ENCODE measurements around the gene SPDYC. TPM values are rescaled to one million over a fixed set of nuclear protein-coding genes. Genes with fewer than 3 reads are reported as not detected.
A peak's percentile ranks its signal among the peaks of the same experiment; 100 is the strongest.

The SPDYC gene
- total RNA-seq, 1 donor from 2014 or later = not detected

DNA sequence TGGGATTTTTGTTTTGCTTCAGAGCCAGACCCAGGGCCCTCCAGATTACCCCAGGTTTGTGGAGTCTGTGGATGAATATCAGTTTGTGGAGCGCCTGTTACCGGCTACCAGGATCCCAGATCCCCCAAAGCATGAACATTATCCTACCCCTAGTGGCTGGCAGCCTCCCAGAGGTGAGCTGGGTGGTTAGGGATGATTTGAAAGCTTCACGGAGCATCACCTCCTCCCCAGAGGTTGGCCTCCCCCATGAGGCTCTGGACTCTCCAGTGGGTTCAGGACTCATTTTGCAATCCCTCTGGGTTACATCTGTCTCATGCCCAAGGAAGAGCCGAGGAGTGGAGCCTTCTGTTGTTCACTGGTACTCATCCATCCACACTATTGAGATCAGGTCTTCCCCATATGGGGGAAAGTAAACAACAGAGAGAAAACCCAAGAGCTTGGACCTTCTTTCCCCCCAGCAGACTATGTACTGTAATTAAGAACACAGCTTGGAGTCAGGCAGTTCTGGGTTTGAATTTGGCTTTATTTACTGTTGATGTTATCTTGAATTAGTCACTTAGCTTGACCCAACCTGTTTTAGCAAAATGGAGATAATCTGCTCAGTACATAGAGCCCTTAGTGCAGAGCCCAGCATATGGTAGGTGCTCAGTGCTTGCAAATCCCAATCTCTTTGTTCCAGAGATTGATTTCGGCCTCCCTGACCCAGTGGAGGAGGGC lies 45.4 kb upstream of the SPDYC start:
- peak overlapping the region; percentile 52 for H3K27ac Mint-ChIP-seq (ENCODE audit: unreplicated experiment)
- DNase-seq (ENCODE audit: extremely low spot score, unreplicated experiment) = no peak
- H3K4me3 Mint-ChIP-seq (ENCODE audit: unreplicated experiment) = peak overlapping the region; percentile 22
- H3K4me1 Mint-ChIP-seq (ENCODE audit: unreplicated experiment) = peaks cover 27% of the 10 kb centered on the region
- H3K36me3 Mint-ChIP-seq (ENCODE audit: unreplicated experiment) = peaks cover 16% of the 10 kb centered on the region
- TF ChIP-seq, protein P1, sequence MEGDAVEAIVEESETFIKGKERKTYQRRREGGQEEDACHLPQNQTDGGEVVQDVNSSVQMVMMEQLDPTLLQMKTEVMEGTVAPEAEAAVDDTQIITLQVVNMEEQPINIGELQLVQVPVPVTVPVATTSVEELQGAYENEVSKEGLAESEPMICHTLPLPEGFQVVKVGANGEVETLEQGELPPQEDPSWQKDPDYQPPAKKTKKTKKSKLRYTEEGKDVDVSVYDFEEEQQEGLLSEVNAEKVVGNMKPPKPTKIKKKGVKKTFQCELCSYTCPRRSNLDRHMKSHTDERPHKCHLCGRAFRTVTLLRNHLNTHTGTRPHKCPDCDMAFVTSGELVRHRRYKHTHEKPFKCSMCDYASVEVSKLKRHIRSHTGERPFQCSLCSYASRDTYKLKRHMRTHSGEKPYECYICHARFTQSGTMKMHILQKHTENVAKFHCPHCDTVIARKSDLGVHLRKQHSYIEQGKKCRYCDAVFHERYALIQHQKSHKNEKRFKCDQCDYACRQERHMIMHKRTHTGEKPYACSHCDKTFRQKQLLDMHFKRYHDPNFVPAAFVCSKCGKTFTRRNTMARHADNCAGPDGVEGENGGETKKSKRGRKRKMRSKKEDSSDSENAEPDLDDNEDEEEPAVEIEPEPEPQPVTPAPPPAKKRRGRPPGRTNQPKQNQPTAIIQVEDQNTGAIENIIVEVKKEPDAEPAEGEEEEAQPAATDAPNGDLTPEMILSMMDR (IDR thresholded peaks at IDR 0.05) = no peak
- H3K27me3 Mint-ChIP-seq (ENCODE audit: unreplicated experiment) = no peaks in the 10 kb centered on the region
- no peaks in the 10 kb centered on the region for H3K9me3 Mint-ChIP-seq (ENCODE audit: unreplicated experiment)

- TF ChIP-seq, protein P1 (IDR thresholded peaks at IDR 0.05) = no peak
- Mint-ChIP-seq H3K4me3 (ENCODE audit: unreplicated experiment) (no peak overlapping the region), H3K27me3 (ENCODE audit: unreplicated experiment) (no peaks in the 10 kb centered on the region), H3K27ac (ENCODE audit: unreplicated experiment) (no peak overlapping the region), H3K4me1 (ENCODE audit: unreplicated experiment) (peaks cover 27% of the 10 kb centered on the region), H3K9me3 (ENCODE audit: unreplicated experiment) (no peaks in the 10 kb centered on the region), H3K36me3 (ENCODE audit: unreplicated experiment) (peaks cover 12% of the 10 kb centered on the region)
- DNase-seq (ENCODE audit: extremely low spot score, unreplicated experiment) = no peak
These were observed 44.6 kb upstream of the SPDYC start for GRCh38 chr11:65125197-65126056.

GRCh38 chr11:65126624-65127274 lies 43.3 kb upstream of the SPDYC start:
- Mint-ChIP-seq H3K27me3 (ENCODE audit: unreplicated experiment) (no peaks in the 10 kb centered on the region), H3K4me1 (ENCODE audit: unreplicated experiment) (peaks cover 17% of the 10 kb centered on the region), H3K4me3 (ENCODE audit: unreplicated experiment) (no peak overlapping the region), H3K36me3 (ENCODE audit: unreplicated experiment) (peaks cover 16% of the 10 kb centered on the region), H3K9me3 (ENCODE audit: unreplicated experiment) (no peaks in the 10 kb centered on the region), H3K27ac (ENCODE audit: unreplicated experiment) (no peak overlapping the region)
- no peak for DNase-seq (ENCODE audit: extremely low spot score, unreplicated experiment)
- TF ChIP-seq, protein P1 (IDR thresholded peaks at IDR 0.05) = no peak

DNA sequence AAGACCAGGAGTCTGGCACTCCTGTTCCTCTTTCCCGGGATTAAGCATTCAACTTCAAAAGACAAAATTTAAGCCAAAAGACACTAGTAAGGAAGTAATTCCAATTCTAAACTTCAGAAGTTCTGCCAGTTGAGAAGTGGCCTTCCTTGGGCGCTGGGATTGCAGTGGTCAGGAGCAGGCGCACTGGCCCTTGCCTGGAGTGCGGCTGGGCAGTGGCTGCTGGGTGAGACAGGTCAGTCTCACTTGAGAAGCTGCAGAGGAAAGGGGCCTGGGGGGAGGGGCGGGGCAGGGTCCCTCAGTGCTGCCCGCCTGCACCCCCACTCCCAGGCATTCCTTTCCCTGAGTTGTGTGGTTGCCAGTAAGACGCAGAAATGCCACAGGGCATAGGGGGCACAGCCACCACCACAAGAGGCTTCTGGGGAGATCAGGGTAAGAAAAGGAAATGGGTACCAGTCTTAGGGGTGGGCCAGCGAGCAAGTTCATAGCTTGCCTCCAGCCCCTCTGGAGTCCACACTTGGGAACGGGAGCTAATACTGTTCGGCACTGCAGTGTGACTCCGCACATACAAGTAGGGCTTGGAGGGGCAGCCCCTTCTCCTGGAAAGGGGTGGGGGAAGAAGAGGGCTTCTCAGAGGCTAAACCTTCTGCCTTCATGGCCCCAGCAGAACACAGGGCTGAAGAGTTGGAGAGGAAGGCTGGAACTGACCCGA lies 42.4 kb upstream of the SPDYC start:
- no peak for DNase-seq (ENCODE audit: extremely low spot score, unreplicated experiment)
- H3K27ac Mint-ChIP-seq (ENCODE audit: unreplicated experiment) = no peak overlapping the region
- TF ChIP-seq, protein P1 (IDR thresholded peaks at IDR 0.05) = no peak
- no peak overlapping the region for H3K4me3 Mint-ChIP-seq (ENCODE audit: unreplicated experiment)
- H3K9me3 Mint-ChIP-seq (ENCODE audit: unreplicated experiment) = no peaks in the 10 kb centered on the region
- peaks cover 15% of the 10 kb centered on the region for H3K36me3 Mint-ChIP-seq (ENCODE audit: unreplicated experiment)
- peaks cover 12% of the 10 kb centered on the region for H3K4me1 Mint-ChIP-seq (ENCODE audit: unreplicated experiment)
- H3K27me3 Mint-ChIP-seq (ENCODE audit: unreplicated experiment) = no peaks in the 10 kb centered on the region

All from osteocyte (in vitro differentiated cells).